ENCODE measurements around the gene STIM1.

DNA sequence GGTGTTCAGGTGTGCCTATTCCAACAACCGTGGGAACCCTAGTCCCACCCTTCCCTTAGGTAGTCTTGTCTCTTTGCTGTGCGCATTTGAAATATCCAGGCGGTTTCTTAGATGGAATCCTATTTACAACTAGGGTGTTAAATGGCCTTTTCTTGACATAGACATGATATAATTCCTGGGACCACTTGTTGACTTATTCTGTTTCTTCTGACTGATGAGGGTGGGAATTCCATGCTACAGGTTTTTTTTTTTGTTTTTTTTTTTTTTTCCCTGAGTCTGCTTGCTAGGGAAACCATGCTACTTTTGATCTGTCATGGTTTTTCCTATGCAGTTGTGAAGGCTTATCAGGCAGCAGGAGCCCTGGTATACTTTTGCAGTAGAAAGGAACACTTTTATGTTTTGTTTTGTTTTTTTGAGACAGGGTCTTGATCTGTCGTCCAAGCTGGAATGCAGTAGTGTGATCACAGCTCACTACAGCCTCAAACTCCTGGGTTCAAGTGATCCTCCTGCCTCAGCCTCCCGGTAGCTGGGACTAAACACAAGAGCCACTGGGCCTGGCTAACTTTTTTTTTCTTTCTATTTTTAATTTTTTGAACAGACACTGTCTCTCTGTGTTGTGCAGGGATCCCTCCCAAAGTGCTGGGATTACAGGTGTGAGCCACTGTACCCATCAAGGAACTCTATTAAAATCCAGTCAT lies 1.5 kb downstream of the STIM1 start:
- no peak for TF ChIP-seq SNAI2 (CRISPR knock-in tag; IDR thresholded peaks at IDR 0.05)
- no peak for TF ChIP-seq RARB (CRISPR knock-in tag; IDR thresholded peaks at IDR 0.05)
- TF ChIP-seq ZNF565 (CRISPR knock-in tag; conservative IDR thresholded peaks at IDR 0.05; ENCODE audit: low read depth): no peak
- TF ChIP-seq ZNF8 (CRISPR knock-in tag; IDR thresholded peaks at IDR 0.05): no peak
- TF ChIP-seq ZFP30 (CRISPR knock-in tag; IDR thresholded peaks at IDR 0.05): no peak
- TF ChIP-seq POU6F1 (CRISPR knock-in tag; IDR thresholded peaks at IDR 0.05; ENCODE audit: borderline replicate concordance, low read depth): no peak
- no peak for TF ChIP-seq BACH2 (CRISPR knock-in tag; IDR thresholded peaks at IDR 0.05; ENCODE audit: borderline replicate concordance)
- no peak for TF ChIP-seq ARNTL (CRISPR knock-in tag; IDR thresholded peaks at IDR 0.05; ENCODE audit: borderline replicate concordance, low read depth)

All from SK-N-SH treated with all-trans-retinoic acid at 6 μM for 48 hours (cell line).